Non-pigmented ciliary epithelial cell (primary cell): Measurements from ENCODE around the gene FIZ1.
A peak's percentile ranks its signal among the peaks of the same experiment; 100 is the strongest.

Experiments used
- DNase-seq: peaks from one replicate; pipeline ENCODE4 v3.0.0-alpha.2; 2010; ENCODE audit warnings: low read depth

The FIZ1 gene

GRCh38 chr19:55635856-55636440 is 36.6 kb upstream of the FIZ1 start:
- no peak for DNase-seq

GRCh38 chr19:55635334-55635717 is 36.0 kb upstream of the FIZ1 start:
- DNase-seq: no peak

GRCh38 chr19:55633861-55634260 is 34.5 kb upstream of the FIZ1 start:
- no peak for DNase-seq

DNA sequence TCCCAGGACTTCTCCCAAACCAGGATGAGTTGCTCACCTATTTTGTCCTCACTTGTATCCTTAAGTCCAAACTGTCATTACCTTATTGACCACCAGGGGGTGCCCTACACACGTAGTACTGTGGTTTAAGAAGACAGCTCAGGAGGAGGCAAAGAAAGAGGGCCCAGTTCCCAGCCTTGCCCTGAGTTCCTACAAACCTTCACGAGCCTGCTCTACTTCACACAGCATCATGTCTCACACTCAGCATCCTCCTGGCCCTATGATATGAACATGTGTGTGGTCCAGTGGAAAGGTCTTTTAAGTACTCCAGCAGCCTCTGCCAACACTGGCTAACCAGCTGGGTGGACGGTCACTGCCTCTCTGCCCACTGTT is 33.1 kb upstream of the FIZ1 start:
- DNase-seq: peak; percentile 91

- no peak for DNase-seq
These were observed 27.0 kb upstream of the FIZ1 start for GRCh38 chr19:55626350-55626749.

GRCh38 chr19:55625004-55625326 is 25.6 kb upstream of the FIZ1 start:
- DNase-seq: no peak

- DNase-seq: no peak
These were observed 25.0 kb upstream of the FIZ1 start, which contains the start of gene ZNF784 for GRCh38 chr19:55624109-55625003. TSS of gene ZNF784 (minus strand) at chr19:55624566. CDS start at chr19:55624561, 5 bp downstream.

GRCh38 chr19:55623561-55623960 is 24.2 kb upstream of the FIZ1 start:
- no peak for DNase-seq

DNA sequence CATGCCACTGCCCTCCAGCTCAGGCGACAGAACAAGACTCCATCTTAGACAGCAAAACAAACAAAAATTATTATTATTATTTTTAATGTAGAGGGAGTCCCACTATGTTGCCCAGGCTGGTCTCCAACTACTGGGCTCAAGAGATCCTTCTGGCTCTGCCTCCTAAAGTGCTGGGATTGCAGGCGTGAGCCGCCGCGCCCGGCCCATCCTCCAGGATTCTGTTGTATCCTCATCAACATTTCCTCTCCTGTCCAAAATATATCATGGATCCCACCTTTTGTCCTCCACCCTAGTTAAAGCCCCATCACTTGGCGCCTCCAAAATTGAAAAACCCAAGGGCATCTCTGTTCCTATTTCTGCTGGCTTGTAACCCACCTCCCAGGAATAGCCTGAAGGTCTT is 23.8 kb upstream of the FIZ1 start:
- DNase-seq: no peak

DNA sequence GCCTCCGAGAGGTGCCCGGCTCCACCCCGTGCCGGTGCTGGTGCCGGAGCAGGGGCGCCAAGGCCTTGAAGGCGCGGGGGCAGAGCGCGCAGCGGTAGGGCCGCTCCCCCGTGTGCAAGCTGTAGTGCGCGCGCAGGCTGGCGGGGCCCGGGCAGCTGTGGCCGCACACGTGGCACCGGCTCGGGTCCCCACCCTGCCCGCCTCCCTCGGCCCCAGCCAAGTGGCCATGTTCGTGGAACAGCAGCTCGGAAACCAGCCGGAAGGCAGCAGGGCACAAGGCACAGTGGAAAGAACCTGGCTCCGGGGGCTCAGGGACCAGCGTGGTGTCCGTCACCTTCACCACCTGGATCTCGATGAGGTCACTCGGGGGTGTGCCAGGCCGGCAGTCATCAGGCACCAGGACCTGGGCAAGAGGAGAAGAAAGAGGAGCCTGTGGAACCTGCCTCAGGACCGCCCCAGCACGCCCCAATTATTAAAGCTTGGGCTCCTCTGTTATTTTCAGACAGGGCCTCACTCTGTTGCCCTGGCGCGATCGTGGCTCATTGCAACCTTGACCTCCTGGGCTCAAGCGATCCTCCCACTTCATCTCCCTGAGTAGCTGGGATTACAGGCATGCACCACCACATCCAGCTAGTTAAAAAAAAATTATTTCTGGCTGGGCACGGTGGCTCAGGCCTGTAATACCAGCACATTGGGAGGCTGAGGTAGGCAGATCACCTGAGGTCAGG is 23.1 kb upstream of the FIZ1 start:
- no peak for DNase-seq

DNA sequence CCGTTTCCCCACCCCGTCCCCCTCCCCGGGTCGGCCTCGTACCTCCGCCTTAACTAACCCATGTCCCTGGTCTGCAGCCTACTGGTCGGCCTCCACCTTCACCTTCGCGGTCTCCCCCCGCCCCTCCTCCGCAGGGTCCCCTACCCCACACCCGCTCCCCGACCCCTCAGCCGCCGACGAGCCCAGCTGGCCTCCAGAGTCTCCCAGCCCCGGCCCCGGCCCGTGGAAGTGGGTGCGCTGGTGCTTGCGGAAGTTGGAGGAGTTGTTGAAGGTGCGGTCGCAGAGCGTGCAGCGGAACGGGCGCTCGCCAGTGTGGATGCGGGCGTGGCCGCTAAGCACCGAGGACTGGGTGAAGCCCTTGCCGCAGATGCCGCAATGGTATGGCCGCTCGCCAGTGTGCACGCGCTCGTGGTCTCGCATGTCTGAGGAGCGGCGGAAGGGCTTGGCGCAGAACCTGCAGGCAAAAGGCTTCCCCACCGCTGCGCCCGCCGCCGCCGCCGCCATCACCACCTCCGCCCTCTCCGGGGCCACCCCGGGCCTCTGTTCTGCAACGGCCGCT is 22.4 kb upstream of the FIZ1 start:
- DNase-seq: no peak

GRCh38 chr19:55621205-55621672 is 21.9 kb upstream of the FIZ1 start:
- DNase-seq: no peak

DNA sequence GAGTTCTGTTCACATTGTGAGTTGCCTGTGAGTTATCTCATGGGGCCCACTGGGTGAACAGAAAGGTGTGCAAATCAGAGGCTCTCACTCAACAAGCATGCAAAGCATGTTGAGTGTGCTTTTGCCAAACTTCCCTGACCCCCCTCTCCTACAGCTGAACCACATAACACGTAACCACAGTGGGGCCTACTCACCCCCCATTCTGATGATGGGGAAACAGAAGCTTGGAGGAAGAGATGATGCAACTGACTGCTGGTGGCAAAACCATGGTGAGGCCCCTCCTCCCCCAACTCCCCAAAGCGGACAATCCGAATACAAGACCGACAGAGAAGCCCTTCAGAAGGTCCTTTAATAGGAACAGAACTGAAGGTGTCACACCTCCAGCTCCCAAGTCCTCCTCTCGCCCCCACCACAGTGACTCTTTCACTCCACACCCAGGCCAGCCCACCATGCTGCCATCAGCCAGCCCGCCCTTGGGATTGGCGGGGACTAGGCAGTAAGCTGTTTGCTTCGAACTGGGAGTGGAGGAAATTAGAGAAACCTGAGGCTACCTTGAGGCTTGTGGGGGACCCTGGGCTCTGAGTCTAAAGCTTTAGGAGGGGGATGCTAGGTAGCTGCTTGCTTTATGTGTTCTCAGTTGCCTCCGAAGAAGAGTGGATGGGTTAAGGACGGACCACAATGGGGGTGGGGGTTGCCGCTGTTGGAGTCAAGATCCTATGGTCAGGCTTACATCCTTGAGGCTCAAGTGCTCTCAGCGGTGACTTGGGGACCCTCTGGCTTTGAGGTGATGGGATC is 21.3 kb upstream of the FIZ1 start:
- no peak for DNase-seq

- DNase-seq: no peak
These were observed 20.0 kb upstream of the FIZ1 start for GRCh38 chr19:55619286-55619685.

- DNase-seq: no peak
These were observed 19.1 kb upstream of the FIZ1 start for GRCh38 chr19:55618426-55618825.

DNA sequence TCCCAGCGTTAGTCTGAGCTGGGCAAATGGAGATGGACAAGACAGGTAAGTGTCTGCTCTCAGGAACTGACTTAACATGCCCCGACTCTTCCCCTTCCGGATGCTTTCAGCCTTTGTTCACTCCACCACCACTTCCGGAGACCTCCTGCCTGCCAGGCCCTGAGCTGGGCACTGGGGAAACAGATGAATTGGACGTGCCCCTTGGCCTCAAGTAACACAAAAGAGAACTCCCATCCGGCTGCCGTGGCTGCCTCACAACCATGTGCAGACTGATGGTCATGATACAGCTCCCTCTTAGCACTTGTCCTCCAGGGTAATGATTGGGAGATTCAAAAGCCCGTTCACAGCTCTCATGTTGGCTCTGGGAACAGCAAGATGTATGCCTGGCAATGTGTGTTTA is 18.1 kb upstream of the FIZ1 start:
- DNase-seq: no peak

GRCh38 chr19:55616395-55616875 is 17.1 kb upstream of the FIZ1 start:
- DNase-seq: no peak

DNA sequence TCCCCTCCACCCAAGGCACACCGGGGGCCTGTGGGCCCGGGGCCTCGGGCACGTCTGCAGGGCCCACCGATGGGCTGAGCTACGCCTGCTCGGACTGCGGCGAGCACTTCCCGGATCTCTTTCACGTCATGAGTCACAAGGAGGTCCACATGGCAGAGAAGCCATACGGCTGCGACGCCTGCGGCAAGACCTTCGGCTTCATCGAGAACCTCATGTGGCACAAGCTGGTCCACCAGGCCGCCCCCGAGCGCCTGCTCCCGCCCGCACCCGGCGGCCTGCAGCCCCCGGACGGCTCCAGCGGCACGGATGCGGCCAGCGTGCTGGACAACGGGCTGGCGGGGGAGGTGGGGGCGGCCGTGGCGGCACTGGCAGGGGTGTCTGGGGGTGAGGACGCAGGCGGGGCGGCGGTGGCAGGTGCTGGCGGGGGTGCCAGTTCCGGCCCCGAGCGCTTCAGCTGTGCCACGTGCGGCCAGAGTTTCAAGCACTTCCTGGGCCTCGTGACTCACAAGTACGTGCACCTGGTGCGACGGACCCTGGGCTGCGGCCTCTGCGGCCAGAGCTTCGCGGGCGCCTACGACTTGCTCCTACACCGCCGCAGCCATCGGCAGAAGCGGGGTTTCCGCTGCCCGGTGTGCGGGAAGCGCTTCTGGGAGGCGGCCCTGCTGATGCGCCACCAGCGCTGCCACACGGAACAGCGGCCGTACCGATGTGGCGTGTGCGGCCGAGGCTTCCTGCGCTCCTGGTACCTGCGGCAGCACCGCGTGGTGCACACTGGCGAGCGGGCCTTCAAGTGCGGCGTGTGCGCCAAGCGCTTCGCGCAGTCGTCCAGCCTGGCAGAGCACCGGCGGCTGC is 16.5 kb upstream of the FIZ1 start:
- no peak for DNase-seq

- DNase-seq: no peak
These were observed 15.6 kb upstream of the FIZ1 start for GRCh38 chr19:55614711-55615542.
